ENCODE results near the gene TSEN54. TPM values are rescaled to one million over a fixed set of nuclear protein-coding genes. Genes with fewer than 3 reads are reported as not detected.

Gene TSEN54
- total and polyA plus RNA-seq, 2 donors from 2014 or later: 25.8 to 33.8 TPM

GRCh38 chr17:75568412-75569255 is 52.3 kb downstream of the TSEN54 start:
- DNase-seq (peak in 1 of 5 donors; percentile 27), FAIRE-seq (no peak)
- peaks cover 0 to 30% (median 15%) of the 10 kb centered on the region in 3 donors for H3K36me3 ChIP-seq (ENCODE audit: control insufficient read depth in 2 of 3, insufficient read depth in 3 of 3, low read length in 3 of 3)
- H3K9ac ChIP-seq (ENCODE audit: low read length in 3 of 3): no peak overlapping the region
- H3K9me3 ChIP-seq (ENCODE audit: control insufficient read depth in 2 of 3, insufficient read depth in 1 of 3, low read length in 3 of 3): no peaks in the 10 kb centered on the region
- H3K27me3 ChIP-seq (ENCODE audit: control insufficient read depth, insufficient read depth, low read length): no peaks in the 10 kb centered on the region
- H3K4me1 ChIP-seq (ENCODE audit: control insufficient read depth in 2 of 3, insufficient read depth in 2 of 3, low read depth in 1 of 3, low read length in 3 of 3): peaks cover 0 to 8% (median 0%) of the 10 kb centered on the region in 3 donors
- TF ChIP-seq CTCF (IDR thresholded peaks at IDR 0.05; ENCODE audit: borderline replicate concordance, extremely low read depth, insufficient read depth): no peak
- no peak overlapping the region for H3K27ac ChIP-seq (ENCODE audit: low read depth in 2 of 2, low read length in 2 of 2)
- intact Hi-C loops (cut with DNase I): no loop called here
- no peak overlapping the region for H3K4me3 ChIP-seq (ENCODE audit: low read length in 3 of 3)

GRCh38 chr17:75570034-75570676 is 53.8 kb downstream of the TSEN54 start:
- TF ChIP-seq CTCF (IDR thresholded peaks at IDR 0.05; ENCODE audit: borderline replicate concordance, extremely low read depth, insufficient read depth): no peak
- no peaks in the 10 kb centered on the region for H3K9me3 ChIP-seq (ENCODE audit: control insufficient read depth in 2 of 3, insufficient read depth in 1 of 3, low read length in 3 of 3)
- intact Hi-C loops (cut with DNase I): no loop called here
- peaks cover 0 to 7% (median 0%) of the 10 kb centered on the region in 3 donors for H3K4me1 ChIP-seq (ENCODE audit: control insufficient read depth in 2 of 3, insufficient read depth in 2 of 3, low read depth in 1 of 3, low read length in 3 of 3)
- no peak overlapping the region for H3K27ac ChIP-seq (ENCODE audit: low read depth in 2 of 2, low read length in 2 of 2)
- DNase-seq: peak in 1 of 5 donors; percentile 28
- H3K27me3 ChIP-seq (ENCODE audit: control insufficient read depth, insufficient read depth, low read length): no peaks in the 10 kb centered on the region
- peaks cover 0 to 16% (median 11%) of the 10 kb centered on the region in 3 donors for H3K36me3 ChIP-seq (ENCODE audit: control insufficient read depth in 2 of 3, insufficient read depth in 3 of 3, low read length in 3 of 3)
- no peak for FAIRE-seq
- H3K4me3 ChIP-seq (ENCODE audit: low read length in 3 of 3): no peak overlapping the region
- no peak overlapping the region for H3K9ac ChIP-seq (ENCODE audit: low read length in 3 of 3)

- no peak overlapping the region for H3K27ac ChIP-seq (ENCODE audit: low read depth in 2 of 2, low read length in 2 of 2)
- intact Hi-C loops (cut with DNase I): no loop called here
- H3K9me3 ChIP-seq (ENCODE audit: control insufficient read depth in 2 of 3, insufficient read depth in 1 of 3, low read length in 3 of 3): no peaks in the 10 kb centered on the region
- FAIRE-seq (no peak), DNase-seq (no peak)
- H3K27me3 ChIP-seq (ENCODE audit: control insufficient read depth, insufficient read depth, low read length): no peaks in the 10 kb centered on the region
- no peak overlapping the region for H3K9ac ChIP-seq (ENCODE audit: low read length in 3 of 3)
- TF ChIP-seq CTCF (IDR thresholded peaks at IDR 0.05; ENCODE audit: borderline replicate concordance, extremely low read depth, insufficient read depth): no peak
- H3K36me3 ChIP-seq (ENCODE audit: control insufficient read depth in 2 of 3, insufficient read depth in 3 of 3, low read length in 3 of 3): peaks cover 0 to 10% (median 8%) of the 10 kb centered on the region in 3 donors
- no peak overlapping the region for H3K4me3 ChIP-seq (ENCODE audit: low read length in 3 of 3)
- peaks cover 0 to 7% (median 0%) of the 10 kb centered on the region in 3 donors for H3K4me1 ChIP-seq (ENCODE audit: control insufficient read depth in 2 of 3, insufficient read depth in 2 of 3, low read depth in 1 of 3, low read length in 3 of 3)
Observed at GRCh38 chr17:75570772-75571171, 54.4 kb downstream of the TSEN54 start.
